ENCODE results near the gene PKN2. TPM values are rescaled to one million over a fixed set of nuclear protein-coding genes. Genes with fewer than 3 reads are reported as not detected.
A peak's percentile ranks its signal among the peaks of the same experiment; 100 is the strongest.

PKN2 gene
- total RNA-seq, 4 donors from 2014 or later: 14.9 to 18.6 (median 17.0) TPM

GRCh38 chr1:88730132-88730675 is 46.1 kb downstream of the PKN2 start:
- TF ChIP-seq POLR2A (IDR thresholded peaks at IDR 0.05): no peak
- TF ChIP-seq, protein P1, sequence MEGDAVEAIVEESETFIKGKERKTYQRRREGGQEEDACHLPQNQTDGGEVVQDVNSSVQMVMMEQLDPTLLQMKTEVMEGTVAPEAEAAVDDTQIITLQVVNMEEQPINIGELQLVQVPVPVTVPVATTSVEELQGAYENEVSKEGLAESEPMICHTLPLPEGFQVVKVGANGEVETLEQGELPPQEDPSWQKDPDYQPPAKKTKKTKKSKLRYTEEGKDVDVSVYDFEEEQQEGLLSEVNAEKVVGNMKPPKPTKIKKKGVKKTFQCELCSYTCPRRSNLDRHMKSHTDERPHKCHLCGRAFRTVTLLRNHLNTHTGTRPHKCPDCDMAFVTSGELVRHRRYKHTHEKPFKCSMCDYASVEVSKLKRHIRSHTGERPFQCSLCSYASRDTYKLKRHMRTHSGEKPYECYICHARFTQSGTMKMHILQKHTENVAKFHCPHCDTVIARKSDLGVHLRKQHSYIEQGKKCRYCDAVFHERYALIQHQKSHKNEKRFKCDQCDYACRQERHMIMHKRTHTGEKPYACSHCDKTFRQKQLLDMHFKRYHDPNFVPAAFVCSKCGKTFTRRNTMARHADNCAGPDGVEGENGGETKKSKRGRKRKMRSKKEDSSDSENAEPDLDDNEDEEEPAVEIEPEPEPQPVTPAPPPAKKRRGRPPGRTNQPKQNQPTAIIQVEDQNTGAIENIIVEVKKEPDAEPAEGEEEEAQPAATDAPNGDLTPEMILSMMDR (IDR thresholded peaks at IDR 0.05 in 4 of 5, conservative IDR thresholded peaks at IDR 0.05 in 1 of 5): no peak
- no peaks in the 10 kb centered on the region for H3K9me3 ChIP-seq
- ATAC-seq (no peak), DNase-seq (no peak)
- intact Hi-C loops (cut with DNase I; ENCODE audit: low total_unique reads): loop anchor here (5.0 kb wide), 1 partner anchor 48 kb away; the partner anchor contains the start of gene PKN2
- H3K4me1 ChIP-seq: peaks cover 26 to 50% of the 10 kb centered on the region in 2 donors
- in situ Hi-C loops (cut with MboI; ENCODE audit: low sequenced_read_pairs in 4 of 4): no loop called here
- no peaks in the 10 kb centered on the region for H3K27me3 ChIP-seq
- no peak overlapping the region for H3K4me3 ChIP-seq
- no peaks in the 10 kb centered on the region for H3K36me3 ChIP-seq
- no peak overlapping the region for H3K27ac ChIP-seq

GRCh38 chr1:88730995-88731394 is 46.9 kb downstream of the PKN2 start:
- no peaks in the 10 kb centered on the region for H3K36me3 ChIP-seq
- in situ Hi-C loops (cut with MboI; ENCODE audit: low sequenced_read_pairs in 4 of 4): no loop called here
- no peak for DNase-seq
- H3K9me3 ChIP-seq: no peaks in the 10 kb centered on the region
- intact Hi-C loops (cut with DNase I; ENCODE audit: low total_unique reads): loop anchor here (5.0 kb wide), 1 partner anchor 49 kb away; the partner anchor contains the start of gene PKN2
- ATAC-seq: no peak
- H3K27ac ChIP-seq: peak overlapping the region; percentile 57 to 77 (median 64)
- no peaks in the 10 kb centered on the region for H3K27me3 ChIP-seq
- peak overlapping the region in 1 of 4 donors; percentile 6 for H3K4me3 ChIP-seq
- TF ChIP-seq, protein P1 (IDR thresholded peaks at IDR 0.05 in 4 of 5, conservative IDR thresholded peaks at IDR 0.05 in 1 of 5): no peak
- no peak for TF ChIP-seq POLR2A (IDR thresholded peaks at IDR 0.05)
- H3K4me1 ChIP-seq: peaks cover 26 to 42% of the 10 kb centered on the region in 2 donors

GRCh38 chr1:88731475-88732269 is 47.6 kb downstream of the PKN2 start:
- H3K9me3 ChIP-seq: no peaks in the 10 kb centered on the region
- H3K4me1 ChIP-seq: peaks cover 26 to 36% of the 10 kb centered on the region in 2 donors
- intact Hi-C loops (cut with DNase I; ENCODE audit: low total_unique reads) (loop anchor here (5.0 kb wide), 1 partner anchor 49 kb away; the partner anchor contains the start of gene PKN2), in situ Hi-C loops (cut with MboI; ENCODE audit: low sequenced_read_pairs in 4 of 4) (no loop called here)
- ATAC-seq (peak; percentile 89 to 93), DNase-seq (peak in 1 of 2 donors; percentile 39)
- H3K27ac ChIP-seq: peak overlapping the region; percentile 57 to 77 (median 64)
- H3K27me3 ChIP-seq: no peaks in the 10 kb centered on the region
- peak overlapping the region in 1 of 4 donors; percentile 6 for H3K4me3 ChIP-seq
- no peaks in the 10 kb centered on the region for H3K36me3 ChIP-seq
- TF ChIP-seq, protein P1 (IDR thresholded peaks at IDR 0.05 in 4 of 5, conservative IDR thresholded peaks at IDR 0.05 in 1 of 5): no peak
- TF ChIP-seq POLR2A (IDR thresholded peaks at IDR 0.05): no peak

DNA sequence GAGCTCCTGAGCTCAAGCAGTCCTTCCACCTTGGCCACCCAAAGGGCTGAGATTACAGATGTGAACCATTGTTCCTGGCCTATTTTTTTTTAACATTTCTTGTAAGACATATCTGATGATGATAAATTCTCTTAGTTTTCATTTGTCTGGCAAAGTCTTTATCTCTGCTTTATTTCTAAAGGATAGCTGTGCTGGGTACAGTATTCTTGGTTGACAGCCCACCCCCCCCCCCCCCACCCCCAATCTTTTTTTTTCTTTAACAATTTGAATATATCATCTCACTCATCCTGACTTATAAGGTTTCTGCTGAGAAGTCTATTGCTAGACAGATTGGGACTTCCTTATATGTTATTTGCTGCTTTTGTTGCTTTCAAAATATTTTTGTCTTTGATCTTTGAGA is 51.3 kb downstream of the PKN2 start:
- Histone ChIP-seq H3K4me3 (no peak overlapping the region), H3K9me3 (no peaks in the 10 kb centered on the region), H3K4me1 (peaks cover 21 to 27% of the 10 kb centered on the region in 2 donors), H3K27ac (no peak overlapping the region), H3K36me3 (no peaks in the 10 kb centered on the region), H3K27me3 (no peaks in the 10 kb centered on the region)
- no peak for TF ChIP-seq POLR2A (IDR thresholded peaks at IDR 0.05)
- TF ChIP-seq, protein P1 (IDR thresholded peaks at IDR 0.05 in 4 of 5, conservative IDR thresholded peaks at IDR 0.05 in 1 of 5): no peak
- intact Hi-C loops (cut with DNase I; ENCODE audit: low total_unique reads) (no loop called here), in situ Hi-C loops (cut with MboI; ENCODE audit: low sequenced_read_pairs in 4 of 4) (no loop called here)
- DNase-seq (no peak), ATAC-seq (no peak)

Measured in gastrocnemius medialis (tissue), 4 donors.